ENCODE measurements around the gene ALOX12B. TPM values are rescaled to one million over a fixed set of nuclear protein-coding genes. Genes with fewer than 3 reads are reported as not detected.

Gene ALOX12B
- total and polyA plus RNA-seq, 2 of the 13 experiments (the other 11 are each of a cell fraction or from before 2014, with no cell fraction given), result 0.13 TPM; not detected in 1

DNA sequence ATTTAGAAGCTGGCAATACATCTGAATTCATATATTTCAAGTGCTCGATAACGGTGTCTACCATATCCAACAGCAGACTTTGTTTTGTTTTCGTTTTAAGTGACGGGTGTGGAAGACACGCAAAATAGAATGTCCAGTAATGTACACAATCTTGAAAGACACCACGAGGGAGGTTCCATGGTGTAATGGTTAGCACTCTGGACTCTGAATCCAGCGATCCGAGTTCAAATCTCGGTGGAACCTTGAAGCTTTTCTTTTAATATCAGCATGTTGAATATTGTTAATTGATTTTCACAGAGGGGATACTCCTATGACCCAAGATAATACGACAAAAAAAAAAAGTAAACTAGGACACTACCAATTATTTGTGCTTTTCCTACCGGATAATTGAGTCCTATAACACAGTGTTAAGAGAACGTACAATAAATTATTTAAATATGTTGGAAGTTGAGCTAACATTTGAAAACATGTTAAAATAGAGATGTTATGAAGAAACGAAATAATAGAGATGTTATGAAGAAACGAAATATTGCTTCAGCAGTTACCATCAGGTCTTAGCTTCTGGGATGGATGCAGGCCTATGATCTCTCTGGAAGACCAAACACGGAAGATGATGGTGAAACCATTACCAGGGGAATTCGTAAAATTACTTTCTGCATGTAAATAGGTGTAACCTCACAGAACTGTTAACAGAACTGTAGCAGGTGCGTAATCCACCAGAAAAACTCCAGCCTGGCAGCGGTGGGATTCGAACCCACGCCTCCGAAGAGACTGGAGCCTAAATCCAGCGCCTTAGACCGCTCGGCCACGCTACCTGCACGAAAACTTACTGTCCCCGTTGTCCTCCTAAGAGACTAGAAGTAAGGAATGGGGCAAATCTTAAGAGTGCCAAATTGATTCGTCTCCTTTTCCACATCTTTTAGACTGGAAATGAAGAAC lies 32.3 kb upstream of the ALOX12B start (continued):
- TF ChIP-seq, protein P1, sequence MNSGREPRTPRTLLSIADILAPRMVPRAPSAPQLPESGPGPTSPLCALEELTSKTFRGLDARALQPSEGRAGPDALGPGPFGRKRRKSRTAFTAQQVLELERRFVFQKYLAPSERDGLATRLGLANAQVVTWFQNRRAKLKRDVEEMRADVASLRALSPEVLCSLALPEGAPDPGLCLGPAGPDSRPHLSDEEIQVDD (CRISPR knock-in tag; IDR thresholded peaks at IDR 0.05; ENCODE audit: borderline replicate concordance), result no peak
- TF ChIP-seq ZNF678 (CRISPR knock-in tag; IDR thresholded peaks at IDR 0.05) (no peak), IRX3 (CRISPR knock-in tag; IDR thresholded peaks at IDR 0.05; ENCODE audit: borderline replicate concordance, low read depth) (no peak), RARA (CRISPR knock-in tag; IDR thresholded peaks at IDR 0.05) (no peak), POLR2AphosphoS2 (IDR thresholded peaks at IDR 0.05; ENCODE audit: low read depth, low read length) (no peak), ZNF121 (CRISPR knock-in tag; IDR thresholded peaks at IDR 0.05) (no peak), ZNF496 (CRISPR knock-in tag; IDR thresholded peaks at IDR 0.05; ENCODE audit: insufficient replicate concordance) (no peak), ZNF33B (CRISPR knock-in tag; IDR thresholded peaks at IDR 0.05) (no peak), ATRX (CRISPR knock-in tag; IDR thresholded peaks at IDR 0.05; ENCODE audit: borderline replicate concordance) (no peak), KDM1A (CRISPR knock-in tag; IDR thresholded peaks at IDR 0.05) (peak; percentile 39; the same call in 1 of the 2 replicates), FOXP1 (IDR thresholded peaks at IDR 0.05) (no peak), FOXP1 (CRISPR knock-in tag; IDR thresholded peaks at IDR 0.05) (peak; percentile 26; the same call in 1 of the 2 replicates), U2AF2 (IDR thresholded peaks at IDR 0.05; ENCODE audit: low read depth, low read length) (no peak), ETV6 (CRISPR knock-in tag; conservative IDR thresholded peaks at IDR 0.05) (no peak)
- TF ChIP-seq, protein P2, sequence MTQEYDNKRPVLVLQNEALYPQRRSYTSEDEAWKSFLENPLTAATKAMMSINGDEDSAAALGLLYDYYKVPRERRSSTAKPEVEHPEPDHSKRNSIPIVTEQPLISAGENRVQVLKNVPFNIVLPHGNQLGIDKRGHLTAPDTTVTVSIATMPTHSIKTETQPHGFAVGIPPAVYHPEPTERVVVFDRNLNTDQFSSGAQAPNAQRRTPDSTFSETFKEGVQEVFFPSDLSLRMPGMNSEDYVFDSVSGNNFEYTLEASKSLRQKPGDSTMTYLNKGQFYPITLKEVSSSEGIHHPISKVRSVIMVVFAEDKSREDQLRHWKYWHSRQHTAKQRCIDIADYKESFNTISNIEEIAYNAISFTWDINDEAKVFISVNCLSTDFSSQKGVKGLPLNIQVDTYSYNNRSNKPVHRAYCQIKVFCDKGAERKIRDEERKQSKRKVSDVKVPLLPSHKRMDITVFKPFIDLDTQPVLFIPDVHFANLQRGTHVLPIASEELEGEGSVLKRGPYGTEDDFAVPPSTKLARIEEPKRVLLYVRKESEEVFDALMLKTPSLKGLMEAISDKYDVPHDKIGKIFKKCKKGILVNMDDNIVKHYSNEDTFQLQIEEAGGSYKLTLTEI (CRISPR knock-in tag; conservative IDR thresholded peaks at IDR 0.05), result no peak
- TF ChIP-seq, protein P3, sequence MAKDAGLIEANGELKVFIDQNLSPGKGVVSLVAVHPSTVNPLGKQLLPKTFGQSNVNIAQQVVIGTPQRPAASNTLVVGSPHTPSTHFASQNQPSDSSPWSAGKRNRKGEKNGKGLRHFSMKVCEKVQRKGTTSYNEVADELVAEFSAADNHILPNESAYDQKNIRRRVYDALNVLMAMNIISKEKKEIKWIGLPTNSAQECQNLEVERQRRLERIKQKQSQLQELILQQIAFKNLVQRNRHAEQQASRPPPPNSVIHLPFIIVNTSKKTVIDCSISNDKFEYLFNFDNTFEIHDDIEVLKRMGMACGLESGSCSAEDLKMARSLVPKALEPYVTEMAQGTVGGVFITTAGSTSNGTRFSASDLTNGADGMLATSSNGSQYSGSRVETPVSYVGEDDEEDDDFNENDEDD (CRISPR knock-in tag; IDR thresholded peaks at IDR 0.05; ENCODE audit: borderline replicate concordance), result 0 out of 2 replicates have a peak, but pooled peaks have one; percentile 25
- TF ChIP-seq, protein P4, sequence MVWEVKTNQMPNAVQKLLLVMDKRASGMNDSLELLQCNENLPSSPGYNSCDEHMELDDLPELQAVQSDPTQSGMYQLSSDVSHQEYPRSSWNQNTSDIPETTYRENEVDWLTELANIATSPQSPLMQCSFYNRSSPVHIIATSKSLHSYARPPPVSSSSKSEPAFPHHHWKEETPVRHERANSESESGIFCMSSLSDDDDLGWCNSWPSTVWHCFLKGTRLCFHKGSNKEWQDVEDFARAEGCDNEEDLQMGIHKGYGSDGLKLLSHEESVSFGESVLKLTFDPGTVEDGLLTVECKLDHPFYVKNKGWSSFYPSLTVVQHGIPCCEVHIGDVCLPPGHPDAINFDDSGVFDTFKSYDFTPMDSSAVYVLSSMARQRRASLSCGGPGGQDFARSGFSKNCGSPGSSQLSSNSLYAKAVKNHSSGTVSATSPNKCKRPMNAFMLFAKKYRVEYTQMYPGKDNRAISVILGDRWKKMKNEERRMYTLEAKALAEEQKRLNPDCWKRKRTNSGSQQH (CRISPR knock-in tag; IDR thresholded peaks at IDR 0.05; ENCODE audit: low read depth), result no peak; the same call in 1 of the 2 replicates
- TF ChIP-seq, protein P5, sequence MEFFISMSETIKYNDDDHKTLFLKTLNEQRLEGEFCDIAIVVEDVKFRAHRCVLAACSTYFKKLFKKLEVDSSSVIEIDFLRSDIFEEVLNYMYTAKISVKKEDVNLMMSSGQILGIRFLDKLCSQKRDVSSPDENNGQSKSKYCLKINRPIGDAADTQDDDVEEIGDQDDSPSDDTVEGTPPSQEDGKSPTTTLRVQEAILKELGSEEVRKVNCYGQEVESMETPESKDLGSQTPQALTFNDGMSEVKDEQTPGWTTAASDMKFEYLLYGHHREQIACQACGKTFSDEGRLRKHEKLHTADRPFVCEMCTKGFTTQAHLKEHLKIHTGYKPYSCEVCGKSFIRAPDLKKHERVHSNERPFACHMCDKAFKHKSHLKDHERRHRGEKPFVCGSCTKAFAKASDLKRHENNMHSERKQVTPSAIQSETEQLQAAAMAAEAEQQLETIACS (CRISPR knock-in tag; IDR thresholded peaks at IDR 0.05), result no peak
- TF ChIP-seq, protein P6, sequence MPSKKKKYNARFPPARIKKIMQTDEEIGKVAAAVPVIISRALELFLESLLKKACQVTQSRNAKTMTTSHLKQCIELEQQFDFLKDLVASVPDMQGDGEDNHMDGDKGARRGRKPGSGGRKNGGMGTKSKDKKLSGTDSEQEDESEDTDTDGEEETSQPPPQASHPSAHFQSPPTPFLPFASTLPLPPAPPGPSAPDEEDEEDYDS (CRISPR knock-in tag; IDR thresholded peaks at IDR 0.05), result peak; percentile 83
- TF ChIP-seq, protein P7, sequence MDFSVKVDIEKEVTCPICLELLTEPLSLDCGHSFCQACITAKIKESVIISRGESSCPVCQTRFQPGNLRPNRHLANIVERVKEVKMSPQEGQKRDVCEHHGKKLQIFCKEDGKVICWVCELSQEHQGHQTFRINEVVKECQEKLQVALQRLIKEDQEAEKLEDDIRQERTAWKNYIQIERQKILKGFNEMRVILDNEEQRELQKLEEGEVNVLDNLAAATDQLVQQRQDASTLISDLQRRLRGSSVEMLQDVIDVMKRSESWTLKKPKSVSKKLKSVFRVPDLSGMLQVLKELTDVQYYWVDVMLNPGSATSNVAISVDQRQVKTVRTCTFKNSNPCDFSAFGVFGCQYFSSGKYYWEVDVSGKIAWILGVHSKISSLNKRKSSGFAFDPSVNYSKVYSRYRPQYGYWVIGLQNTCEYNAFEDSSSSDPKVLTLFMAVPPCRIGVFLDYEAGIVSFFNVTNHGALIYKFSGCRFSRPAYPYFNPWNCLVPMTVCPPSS (IDR thresholded peaks at IDR 0.05), result no peak

Measured in HepG2 (cell line).